Astrocyte (in vitro differentiated cells and primary cell): ENCODE measurements around the gene ESCO1.
"Not testable (repeated sequence)": the region's sequence is repeated elsewhere in the genome, so short reads cannot be mapped to it uniquely, and the experiment has no call there.

Experiments
- CTCF ChIP-seq: IDR thresholded peaks from 2 replicates; pipeline ENCODE4 v1.5.1; 2011; ENCODE audit warnings: low read depth, mild to moderate bottlenecking, inconsistent platforms, low read length, moderate library complexity; ENCODE audit not compliant: insufficient read depth
- EZH2 ChIP-seq: IDR thresholded peaks from 2 replicates; pipeline ENCODE4 v1.6.1; 2012; ENCODE audit warnings: mild to moderate bottlenecking, low read length, inconsistent platforms; ENCODE audit not compliant: insufficient read depth

DNA sequence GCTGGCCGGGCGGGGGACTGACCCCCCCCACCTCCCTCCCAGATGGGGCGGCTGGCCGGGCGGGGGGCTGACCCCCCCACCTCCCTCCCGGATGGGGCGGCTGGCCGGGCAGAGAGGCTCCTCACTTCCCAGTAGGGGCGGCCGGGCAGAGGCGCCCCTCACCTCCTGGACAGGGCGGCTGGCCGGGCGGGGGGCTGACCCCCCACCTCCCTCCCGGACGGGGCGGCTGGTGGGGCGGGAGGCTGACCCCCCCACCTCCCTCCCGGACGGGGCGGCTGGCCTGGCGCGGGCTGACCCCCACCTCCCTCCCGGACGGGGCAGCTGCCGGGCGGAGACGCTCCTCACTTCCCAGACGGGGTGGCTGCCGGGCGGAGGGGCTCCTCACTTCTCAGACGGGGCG is 8.1 kb downstream of the ESCO1 start:
- not testable (repeated sequence) for TF ChIP-seq CTCF, EZH2
